PC-3 (cell line): ENCODE measurements around the gene GTF2H1.

Source experiments
- EZH2 ChIP-seq: fragments of 300-600 bp; sonication (generic); IDR thresholded peaks from one replicate; pipeline ENCODE4 v1.6.1; 2017; ENCODE audit warnings: antibody characterized with exemption, mild to moderate bottlenecking, low read length; ENCODE audit not compliant: unreplicated experiment
- EZH2phosphoT487 ChIP-seq: fragments of 300-600 bp; sonication (generic); IDR thresholded peaks from 2 replicates; pipeline ENCODE4 v1.6.1; 2018; ENCODE audit warnings: mild to moderate bottlenecking, antibody characterized with exemption, low read length, borderline replicate concordance
- TF ChIP-seq, protein P1 (sequence below): fragments of 300-600 bp; sonication (generic); conservative IDR thresholded peaks from 2 replicates; pipeline ENCODE4 v1.5.1; 2017; ENCODE audit warnings: antibody characterized with exemption, low read depth, mild to moderate bottlenecking, low read length

- TF ChIP-seq, protein P1, sequence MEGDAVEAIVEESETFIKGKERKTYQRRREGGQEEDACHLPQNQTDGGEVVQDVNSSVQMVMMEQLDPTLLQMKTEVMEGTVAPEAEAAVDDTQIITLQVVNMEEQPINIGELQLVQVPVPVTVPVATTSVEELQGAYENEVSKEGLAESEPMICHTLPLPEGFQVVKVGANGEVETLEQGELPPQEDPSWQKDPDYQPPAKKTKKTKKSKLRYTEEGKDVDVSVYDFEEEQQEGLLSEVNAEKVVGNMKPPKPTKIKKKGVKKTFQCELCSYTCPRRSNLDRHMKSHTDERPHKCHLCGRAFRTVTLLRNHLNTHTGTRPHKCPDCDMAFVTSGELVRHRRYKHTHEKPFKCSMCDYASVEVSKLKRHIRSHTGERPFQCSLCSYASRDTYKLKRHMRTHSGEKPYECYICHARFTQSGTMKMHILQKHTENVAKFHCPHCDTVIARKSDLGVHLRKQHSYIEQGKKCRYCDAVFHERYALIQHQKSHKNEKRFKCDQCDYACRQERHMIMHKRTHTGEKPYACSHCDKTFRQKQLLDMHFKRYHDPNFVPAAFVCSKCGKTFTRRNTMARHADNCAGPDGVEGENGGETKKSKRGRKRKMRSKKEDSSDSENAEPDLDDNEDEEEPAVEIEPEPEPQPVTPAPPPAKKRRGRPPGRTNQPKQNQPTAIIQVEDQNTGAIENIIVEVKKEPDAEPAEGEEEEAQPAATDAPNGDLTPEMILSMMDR = no peak
- TF ChIP-seq EZH2 (no peak), EZH2phosphoT487 (no peak)
Observed at GRCh38 chr11:18332302-18332701, 9.9 kb downstream of the GTF2H1 start.
